Measurements from ENCODE around the gene UCN. TPM values are rescaled to one million over a fixed set of nuclear protein-coding genes. Genes with fewer than 3 reads are reported as not detected.
A peak's percentile ranks its signal among the peaks of the same experiment; 100 is the strongest.
"Not testable (repeated sequence)": the region's sequence is repeated elsewhere in the genome, so short reads cannot be mapped to it uniquely, and the experiment has no call there.

The UCN gene
- polyA plus RNA-seq (2013, experiment 1 of 2; ENCODE audit: insufficient read length), result 0.42 TPM
- polyA plus RNA-seq (2013, experiment 2 of 2; ENCODE audit: insufficient read length), result 0.22 TPM

- DNase-seq, result peak; percentile 39
Measured at GRCh38 chr2:27308359-27308881, at the start of gene UCN. UCN (minus strand) TSS chr2:27308445; CDS start chr2:27307895, 550 bp downstream.

GRCh38 chr2:27356382-27357181 is 48.3 kb upstream of the UCN start, which contains the start of gene GTF3C2:
GTF3C2 (minus strand) TSS chr2:27356764; CDS start chr2:27343554, 13,210 bp downstream.
- DNase-seq, result peak; percentile 98

GRCh38 chr2:27356056-27356381 is 47.8 kb upstream of the UCN start:
- DNase-seq, result peak; percentile 48

- no peak for DNase-seq
Measured at GRCh38 chr2:27354597-27354927, 46.3 kb upstream of the UCN start.

GRCh38 chr2:27353762-27354596 is 45.7 kb upstream of the UCN start:
- no peak for DNase-seq

- DNase-seq, result not testable (repeated sequence)
Measured at GRCh38 chr2:27353386-27353761, 45.1 kb upstream of the UCN start.

- DNase-seq, result no peak
Measured at GRCh38 chr2:27351802-27352598, 43.8 kb upstream of the UCN start.

GRCh38 chr2:27350106-27350693 is 42.0 kb upstream of the UCN start:
- DNase-seq, result no peak

GRCh38 chr2:27347641-27348040 is 39.4 kb upstream of the UCN start:
- DNase-seq, result no peak

GRCh38 chr2:27336173-27336572 is 27.9 kb upstream of the UCN start:
- DNase-seq, result no peak

GRCh38 chr2:27335311-27335710 is 27.1 kb upstream of the UCN start:
- DNase-seq, result no peak

GRCh38 chr2:27324720-27325119 is 16.5 kb upstream of the UCN start:
- no peak for DNase-seq

- no peak for DNase-seq
Measured at GRCh38 chr2:27323596-27324285, 15.5 kb upstream of the UCN start.

GRCh38 chr2:27322766-27323595 is 14.7 kb upstream of the UCN start, which contains the start of gene MPV17:
MPV17 (minus strand) TSS chr2:27323097; CDS start chr2:27322517, 580 bp downstream.
- peak; percentile 90 for DNase-seq

- no peak for DNase-seq
Measured at GRCh38 chr2:27322301-27322765, 14.1 kb upstream of the UCN start.

GRCh38 chr2:27320958-27321543 is 12.8 kb upstream of the UCN start:
- DNase-seq, result peak; percentile 94

GRCh38 chr2:27319839-27320238 is 11.6 kb upstream of the UCN start:
- DNase-seq, result not testable (repeated sequence)

GRCh38 chr2:27316655-27317412 is 8.6 kb upstream of the UCN start:
- DNase-seq, result no peak

GRCh38 chr2:27315122-27315521 is 6.9 kb upstream of the UCN start:
- no peak for DNase-seq

Measured in fibroblast of skin of scalp (primary cell).